DOHH2 (cell line): Measurements from ENCODE around the gene STK16.

Experiments used
- H3F3A ChIP-seq: fragments of 200-600 bp; sonication (generic), shearing (Covaris generic); 2 replicates; pipeline ENCODE4 v1.6.0; 2016; ENCODE audit warnings: antibody characterized with exemption, mild to moderate bottlenecking; ENCODE audit not compliant: control insufficient read depth, insufficient read depth
- H3K27ac ChIP-seq: fragments of 200-600 bp; sonication (generic); 2 replicates; pipeline ENCODE4 v1.5.1; 2014; ENCODE audit warnings: low read depth, mild to moderate bottlenecking, low read length, moderate library complexity
- H3K27me3 ChIP-seq: fragments of 200-600 bp; sonication (generic); 2 replicates; pipeline ENCODE4 v1.6.1; 2014; ENCODE audit warnings: mild to moderate bottlenecking, low read length, mixed read lengths; ENCODE audit not compliant: control insufficient read depth
- H3K36me3 ChIP-seq: fragments of 200-600 bp; sonication (generic); 2 replicates; pipeline ENCODE4 v1.6.1; 2014; ENCODE audit warnings: mild to moderate bottlenecking, low read length, moderate library complexity, mixed read lengths; ENCODE audit not compliant: control insufficient read depth
- H3K4me1 ChIP-seq: fragments of 200-600 bp; sonication (generic); 2 replicates; pipeline ENCODE4 v1.6.1; 2014; ENCODE audit warnings: mild to moderate bottlenecking, low read length, mixed read lengths; ENCODE audit not compliant: control insufficient read depth
- H3K4me2 ChIP-seq: fragments of 200-600 bp; sonication (generic); 2 replicates; pipeline ENCODE4 v1.6.0; 2014; ENCODE audit warnings: mild to moderate bottlenecking, low read length, moderate library complexity
- H3K4me3 ChIP-seq: fragments of 200-600 bp; sonication (generic); 2 replicates; pipeline ENCODE4 v1.5.1; 2014; ENCODE audit warnings: mild to moderate bottlenecking, low read length, mixed read lengths
- H3K79me2 ChIP-seq: fragments of 200-600 bp; sonication (generic); 2 replicates; pipeline ENCODE4 v1.6.1; 2014; ENCODE audit warnings: mild to moderate bottlenecking, low read length, mixed read lengths; ENCODE audit not compliant: control insufficient read depth
- H3K9me2 ChIP-seq: fragments of 200-600 bp; sonication (generic); replicated peaks from 2 replicates; pipeline ENCODE4 v1.6.1; 2014; ENCODE audit warnings: mild to moderate bottlenecking, low read length, mixed read lengths; ENCODE audit not compliant: control insufficient read depth
- H3K9me3 ChIP-seq: fragments of 200-600 bp; sonication (generic); 2 replicates; pipeline ENCODE4 v1.6.1; 2014; ENCODE audit warnings: antibody characterized with exemption, low read length, mixed read lengths; ENCODE audit not compliant: control insufficient read depth, insufficient read depth
- H4K20me1 ChIP-seq: fragments of 200-600 bp; sonication (generic); 2 replicates; pipeline ENCODE4 v1.6.0; 2014; ENCODE audit warnings: low read depth, mild to moderate bottlenecking, antibody characterized with exemption, low read length, moderate library complexity; ENCODE audit not compliant: control insufficient read depth, insufficient read depth
- EZH2phosphoT487 ChIP-seq: fragments of 200-600 bp; sonication (generic); IDR thresholded peaks from 2 replicates; pipeline ENCODE4 v1.6.1; 2017; ENCODE audit warnings: borderline replicate concordance, mild to moderate bottlenecking, antibody characterized with exemption, low read length, moderate library complexity, mixed read lengths
- TF ChIP-seq, protein P1 (sequence below): fragments of 200-600 bp; sonication (generic); IDR thresholded peaks from one replicate; pipeline ENCODE4 v1.5.1; 2014; ENCODE audit warnings: antibody characterized with exemption, mild to moderate bottlenecking, low read depth, low read length; ENCODE audit not compliant: poor library complexity, severe bottlenecking

STK16 gene

DNA sequence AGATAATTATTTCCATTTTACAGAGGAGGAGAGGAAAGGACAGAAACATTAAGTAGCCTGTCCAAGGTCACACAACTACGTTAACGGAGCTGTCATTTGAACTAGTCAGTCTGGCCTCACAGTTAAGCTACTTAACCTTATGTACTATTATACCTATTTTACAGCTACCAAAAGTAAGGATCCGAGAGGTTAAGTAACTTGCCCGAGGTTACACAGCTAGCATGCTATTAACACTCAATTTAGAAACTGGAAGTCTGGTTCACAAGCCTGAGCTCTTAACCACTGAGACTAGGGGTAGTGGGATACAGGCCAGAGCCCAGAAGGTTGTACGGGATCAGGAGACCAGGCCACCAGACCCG, 511 bp upstream of the STK16 start:
- H3K9me3 ChIP-seq: no peaks in the 10 kb centered on the region
- peaks cover 37% of the 10 kb centered on the region for H3K36me3 ChIP-seq
- peaks cover 40% of the 10 kb centered on the region for H3K79me2 ChIP-seq
- no peaks in the 10 kb centered on the region for H4K20me1 ChIP-seq
- H3K27me3 ChIP-seq: no peaks in the 10 kb centered on the region
- H3K4me1 ChIP-seq: peaks cover 48% of the 10 kb centered on the region
- H3K4me2 ChIP-seq: peak overlapping the region; percentile 97
- peaks cover 13% of the 10 kb centered on the region for H3F3A ChIP-seq
- TF ChIP-seq, protein P1, sequence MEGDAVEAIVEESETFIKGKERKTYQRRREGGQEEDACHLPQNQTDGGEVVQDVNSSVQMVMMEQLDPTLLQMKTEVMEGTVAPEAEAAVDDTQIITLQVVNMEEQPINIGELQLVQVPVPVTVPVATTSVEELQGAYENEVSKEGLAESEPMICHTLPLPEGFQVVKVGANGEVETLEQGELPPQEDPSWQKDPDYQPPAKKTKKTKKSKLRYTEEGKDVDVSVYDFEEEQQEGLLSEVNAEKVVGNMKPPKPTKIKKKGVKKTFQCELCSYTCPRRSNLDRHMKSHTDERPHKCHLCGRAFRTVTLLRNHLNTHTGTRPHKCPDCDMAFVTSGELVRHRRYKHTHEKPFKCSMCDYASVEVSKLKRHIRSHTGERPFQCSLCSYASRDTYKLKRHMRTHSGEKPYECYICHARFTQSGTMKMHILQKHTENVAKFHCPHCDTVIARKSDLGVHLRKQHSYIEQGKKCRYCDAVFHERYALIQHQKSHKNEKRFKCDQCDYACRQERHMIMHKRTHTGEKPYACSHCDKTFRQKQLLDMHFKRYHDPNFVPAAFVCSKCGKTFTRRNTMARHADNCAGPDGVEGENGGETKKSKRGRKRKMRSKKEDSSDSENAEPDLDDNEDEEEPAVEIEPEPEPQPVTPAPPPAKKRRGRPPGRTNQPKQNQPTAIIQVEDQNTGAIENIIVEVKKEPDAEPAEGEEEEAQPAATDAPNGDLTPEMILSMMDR: no peak
- TF ChIP-seq EZH2phosphoT487: no peak
- 0 out of 2 replicates have a peak overlapping the region, but pooled peaks have one; percentile 47 for H3K27ac ChIP-seq
- no peaks in the 10 kb centered on the region for H3K9me2 ChIP-seq
- H3K4me3 ChIP-seq: peak overlapping the region; percentile 84

DNA sequence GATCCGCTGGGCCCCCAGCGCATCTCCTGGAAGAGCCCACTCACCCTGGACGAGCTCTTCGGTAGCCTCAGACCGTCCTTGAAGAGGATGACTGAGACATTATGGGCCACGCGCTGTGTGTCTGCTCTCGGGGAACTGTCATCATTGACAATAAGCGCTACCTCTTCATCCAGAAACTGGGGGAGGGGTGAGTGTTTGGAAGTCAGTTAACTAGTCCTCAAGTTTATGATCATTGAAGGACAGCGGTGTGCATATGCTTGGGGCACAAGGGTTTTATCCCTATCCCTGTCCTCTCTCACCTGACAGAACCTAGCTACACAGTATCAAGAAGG, 586 bp downstream of the STK16 start:
- no peaks in the 10 kb centered on the region for H3K9me2 ChIP-seq
- no peaks in the 10 kb centered on the region for H4K20me1 ChIP-seq
- H3K4me1 ChIP-seq: peaks cover 59% of the 10 kb centered on the region
- H3K79me2 ChIP-seq: peaks cover 48% of the 10 kb centered on the region
- TF ChIP-seq, protein P1: no peak
- no peak for TF ChIP-seq EZH2phosphoT487
- peaks cover 22% of the 10 kb centered on the region for H3F3A ChIP-seq
- no peaks in the 10 kb centered on the region for H3K27me3 ChIP-seq
- H3K36me3 ChIP-seq: peaks cover 47% of the 10 kb centered on the region
- H3K4me3 ChIP-seq: peak overlapping the region; percentile 84
- peak overlapping the region; percentile 47 for H3K27ac ChIP-seq
- peak overlapping the region; percentile 97 for H3K4me2 ChIP-seq
- H3K9me3 ChIP-seq: no peaks in the 10 kb centered on the region

DNA sequence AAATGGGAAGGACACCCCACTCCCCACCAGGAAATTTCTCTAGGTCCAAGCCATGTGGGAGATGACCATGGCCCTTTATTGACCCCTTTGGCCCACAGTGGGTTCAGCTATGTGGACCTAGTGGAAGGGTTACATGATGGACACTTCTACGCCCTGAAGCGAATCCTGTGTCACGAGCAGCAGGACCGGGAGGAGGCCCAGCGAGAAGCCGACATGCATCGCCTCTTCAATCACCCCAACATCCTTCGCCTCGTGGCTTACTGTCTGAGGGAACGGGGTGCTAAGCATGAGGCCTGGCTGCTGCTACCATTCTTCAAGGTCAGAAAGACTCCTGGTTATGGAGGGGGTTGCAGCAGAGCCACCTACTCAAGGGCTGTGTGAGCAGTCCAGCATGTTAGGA, 1.3 kb downstream of the STK16 start:
- H3F3A ChIP-seq: peaks cover 19% of the 10 kb centered on the region
- peak overlapping the region; percentile 84 for H3K4me3 ChIP-seq
- no peaks in the 10 kb centered on the region for H4K20me1 ChIP-seq
- peaks cover 53% of the 10 kb centered on the region for H3K36me3 ChIP-seq
- H3K27me3 ChIP-seq: no peaks in the 10 kb centered on the region
- TF ChIP-seq, protein P1: no peak
- TF ChIP-seq EZH2phosphoT487: no peak
- H3K79me2 ChIP-seq: peaks cover 54% of the 10 kb centered on the region
- no peak overlapping the region for H3K27ac ChIP-seq
- no peaks in the 10 kb centered on the region for H3K9me3 ChIP-seq
- H3K4me2 ChIP-seq: peak overlapping the region; percentile 97
- peaks cover 66% of the 10 kb centered on the region for H3K4me1 ChIP-seq
- no peaks in the 10 kb centered on the region for H3K9me2 ChIP-seq
